Measurements from ENCODE around the gene MPI.
A peak's percentile ranks its signal among the peaks of the same experiment; 100 is the strongest.
"Not testable (repeated sequence)": the region's sequence is repeated elsewhere in the genome, so short reads cannot be mapped to it uniquely, and the experiment has no call there.

Gene MPI

DNA sequence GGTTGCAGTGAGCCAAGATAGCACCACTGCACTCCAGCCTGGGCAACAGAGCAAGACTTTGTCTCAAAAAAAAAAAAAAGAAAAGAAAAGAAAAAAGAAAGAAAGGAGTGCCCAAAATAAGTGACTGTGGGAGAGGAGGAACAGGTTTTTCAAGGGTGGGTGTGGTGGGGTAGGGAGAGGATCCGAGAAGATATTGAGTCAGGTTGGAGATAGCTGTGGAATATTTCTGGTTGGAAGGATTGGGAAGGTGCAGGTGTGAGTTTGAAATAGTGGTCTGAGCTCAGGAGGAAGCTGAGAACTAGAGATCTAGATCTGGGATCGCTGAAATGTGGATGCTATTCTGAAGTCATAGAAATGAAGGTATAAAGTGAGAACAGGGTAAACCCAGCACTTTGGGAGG, 24.5 kb upstream of the MPI start:
- DNase-seq, result no peak

GRCh38 chr15:74866090-74866489, 23.8 kb upstream of the MPI start:
- no peak for DNase-seq

DNA sequence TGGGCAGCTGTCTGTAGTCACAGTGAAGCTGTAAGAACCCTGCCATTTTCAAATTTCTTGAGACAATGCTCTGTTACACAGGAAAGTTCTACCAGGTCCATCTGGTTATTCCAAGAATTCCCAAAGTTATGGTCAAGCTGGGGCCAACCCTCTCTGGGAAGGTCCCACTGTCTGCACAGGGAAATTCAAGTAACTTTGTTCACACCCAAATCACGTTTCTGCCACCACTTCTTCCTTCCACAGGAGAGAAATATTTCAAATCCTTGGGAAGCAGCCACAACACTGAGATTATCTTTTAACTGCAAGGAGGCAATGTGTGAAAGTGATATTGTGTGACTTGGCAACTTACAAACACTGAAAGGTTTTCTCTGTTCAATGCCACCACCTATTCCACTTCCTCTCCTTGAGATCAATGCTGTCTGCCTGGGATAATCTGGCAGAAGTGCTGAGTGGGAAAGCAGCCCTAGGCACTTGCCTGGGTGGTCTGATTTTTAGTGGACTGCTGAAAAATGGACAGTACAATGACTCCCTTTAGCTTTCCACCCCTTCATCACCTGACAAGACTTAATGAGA, 22.3 kb upstream of the MPI start:
- DNase-seq, result no peak

- no peak for DNase-seq
Measured at GRCh38 chr15:74868059-74868458, 21.8 kb upstream of the MPI start.

GRCh38 chr15:74869372-74869725, 20.5 kb upstream of the MPI start:
- no peak for DNase-seq

DNA sequence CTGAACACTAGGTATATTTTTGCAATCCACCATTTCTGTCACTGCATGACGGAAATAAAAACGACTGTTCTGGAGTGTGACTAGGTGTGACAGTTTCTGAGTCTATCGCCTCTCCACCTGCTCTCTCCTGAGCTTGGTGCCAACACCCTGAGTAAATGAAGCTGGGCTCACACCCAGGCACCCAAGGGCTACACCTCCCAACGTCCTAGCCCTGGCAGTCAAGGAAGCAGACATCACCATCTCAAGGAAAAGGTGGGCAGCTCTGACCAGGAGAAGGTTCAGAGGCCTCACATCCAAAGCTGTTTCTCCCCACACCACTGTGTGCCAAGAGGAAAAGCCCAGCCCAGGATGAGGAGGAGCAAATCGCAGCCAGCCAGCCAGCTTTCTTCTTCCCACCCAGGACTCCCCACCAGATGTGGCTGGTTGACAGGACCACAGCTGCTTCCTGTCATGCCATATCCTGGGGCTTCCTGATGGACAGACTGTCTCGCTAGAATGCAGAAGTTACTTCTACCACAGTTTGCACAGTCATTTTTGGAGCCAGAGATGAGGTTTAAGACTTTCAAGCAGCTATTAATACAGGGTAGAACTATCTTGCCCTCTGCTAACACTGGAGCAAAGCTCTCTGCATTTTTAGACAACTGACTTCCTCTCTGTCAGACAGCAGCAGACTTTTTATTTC, 20.0 kb upstream of the MPI start:
- DNase-seq, result peak; percentile 59

DNA sequence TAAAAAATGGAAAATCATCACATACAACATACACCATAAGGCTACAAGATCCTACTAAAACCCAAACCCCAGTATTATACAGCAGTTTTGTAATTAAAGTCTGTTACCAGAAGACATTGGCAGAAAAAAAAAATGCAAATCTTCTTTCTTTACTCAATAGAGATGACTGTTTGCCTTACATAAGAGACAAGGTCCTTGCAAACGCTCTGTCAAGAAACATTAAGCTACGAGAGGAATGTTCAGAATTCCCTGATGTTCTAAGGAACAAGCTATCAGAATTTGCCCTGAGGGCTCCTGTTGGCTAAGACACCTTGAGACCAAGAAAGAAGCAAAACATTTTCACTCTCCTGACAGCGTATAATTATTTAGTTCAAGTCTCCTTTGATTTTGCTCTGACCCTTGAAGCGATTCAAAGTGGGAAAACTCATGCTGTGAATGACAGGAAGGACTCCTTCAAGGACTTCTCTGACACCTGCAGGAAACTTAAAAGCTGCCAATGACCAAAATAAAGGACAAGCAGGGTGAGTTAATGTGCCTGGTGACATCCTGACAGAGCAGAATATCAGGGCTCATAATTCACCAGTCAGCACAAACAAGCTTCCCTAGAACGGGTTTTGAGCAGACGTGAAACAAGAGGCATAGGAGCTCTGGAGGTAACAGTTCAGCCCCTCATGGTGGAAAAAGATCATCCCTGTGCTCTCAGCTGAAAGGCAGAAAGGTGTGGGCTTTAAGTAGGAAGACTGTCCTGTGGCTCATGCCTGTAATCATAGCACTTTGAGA, 19.2 kb upstream of the MPI start:
- no peak for DNase-seq

DNA sequence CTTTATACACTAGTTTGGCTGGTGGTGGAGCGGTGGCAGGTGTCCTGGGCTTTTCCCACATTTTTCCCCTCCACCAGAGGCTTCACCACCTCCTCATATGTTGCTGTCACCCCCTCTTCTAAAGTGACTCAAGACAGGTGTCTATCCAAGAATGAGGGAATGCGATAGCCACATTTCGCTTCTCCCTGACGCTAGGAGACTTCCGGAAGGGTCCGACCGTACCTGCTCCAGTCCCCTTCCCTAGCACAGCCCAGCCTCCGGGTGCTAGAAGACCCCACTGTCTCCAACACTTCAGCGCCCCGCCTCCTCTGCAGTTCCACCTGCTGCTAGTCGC, 17.2 kb upstream of the MPI start:
- DNase-seq, result no peak

DNA sequence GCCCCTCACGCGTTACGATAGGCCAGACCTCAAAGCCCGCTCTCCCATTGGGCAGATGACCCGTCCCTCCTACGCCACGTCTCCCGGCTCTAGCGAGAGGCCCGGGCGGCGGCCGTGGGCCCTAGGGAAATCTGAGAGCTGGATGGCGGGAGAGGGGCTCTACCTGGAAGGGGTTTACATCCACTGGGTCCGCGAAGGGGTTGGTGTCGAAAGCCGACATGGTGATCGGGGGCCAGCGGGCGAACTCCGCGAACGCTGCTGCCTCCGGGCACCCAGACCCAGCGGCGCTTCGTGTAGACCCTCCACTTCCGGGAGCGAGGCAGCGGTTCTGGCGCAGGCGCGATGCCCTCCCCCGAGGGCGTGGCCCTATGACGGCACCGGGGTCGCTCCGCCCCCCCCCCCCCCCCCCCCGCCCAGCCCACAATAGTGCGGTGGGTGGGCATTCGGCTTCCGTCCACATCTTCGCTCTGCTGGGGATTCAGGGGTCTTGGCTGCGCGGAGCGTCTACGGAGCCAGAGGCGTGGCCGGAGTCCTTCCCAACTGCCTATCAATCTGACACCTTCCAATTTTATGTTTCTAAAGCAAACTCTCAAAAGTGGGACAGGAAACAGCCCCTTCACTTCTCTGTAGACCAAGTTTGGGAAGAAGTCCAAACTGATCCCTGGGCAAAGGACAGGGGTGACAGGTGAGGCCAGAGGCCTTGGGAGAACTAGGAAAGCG, 16.6 kb upstream of the MPI start, which contains the start of gene SCAMP2:
Gene SCAMP2 (minus strand): TSS at position 330 of the 720 bp plus-strand sequence. CDS start 110 bp downstream, at position 220.
- DNase-seq, result peak; percentile 92

DNA sequence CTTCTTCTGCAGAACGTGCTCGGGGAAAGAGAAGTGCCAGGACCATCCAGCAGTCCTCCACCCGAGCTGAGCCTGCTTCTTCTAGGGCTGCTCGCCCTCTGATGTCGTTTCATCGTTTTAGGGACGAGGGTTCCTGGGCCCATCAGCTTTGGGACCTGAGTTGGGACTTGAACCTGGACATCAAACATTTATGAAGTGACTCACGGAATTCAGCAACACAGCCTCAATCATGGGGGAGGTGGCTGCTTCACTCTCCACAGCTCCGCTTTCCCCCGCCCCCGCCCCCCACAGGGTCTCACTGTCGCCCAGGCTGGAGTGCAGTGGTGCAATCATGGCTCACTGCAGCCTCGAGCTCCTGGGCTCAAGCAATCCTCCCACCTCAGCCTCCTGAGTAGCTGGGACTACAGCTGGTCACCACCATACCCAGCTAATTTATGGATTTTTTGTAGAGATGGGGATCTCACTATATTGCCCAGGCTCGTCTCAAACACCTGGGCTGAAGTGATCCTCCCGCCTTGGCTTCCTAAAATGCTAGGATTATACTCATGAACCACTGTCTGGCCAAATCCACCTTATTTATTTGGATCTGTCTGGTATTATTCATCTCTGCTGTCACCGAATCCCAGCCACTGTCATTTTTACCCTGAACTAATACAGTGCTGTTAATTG, 16.0 kb upstream of the MPI start:
- peak; percentile 51 for DNase-seq

- DNase-seq, result no peak
Measured at GRCh38 chr15:74878273-74878672, 11.6 kb upstream of the MPI start.

DNA sequence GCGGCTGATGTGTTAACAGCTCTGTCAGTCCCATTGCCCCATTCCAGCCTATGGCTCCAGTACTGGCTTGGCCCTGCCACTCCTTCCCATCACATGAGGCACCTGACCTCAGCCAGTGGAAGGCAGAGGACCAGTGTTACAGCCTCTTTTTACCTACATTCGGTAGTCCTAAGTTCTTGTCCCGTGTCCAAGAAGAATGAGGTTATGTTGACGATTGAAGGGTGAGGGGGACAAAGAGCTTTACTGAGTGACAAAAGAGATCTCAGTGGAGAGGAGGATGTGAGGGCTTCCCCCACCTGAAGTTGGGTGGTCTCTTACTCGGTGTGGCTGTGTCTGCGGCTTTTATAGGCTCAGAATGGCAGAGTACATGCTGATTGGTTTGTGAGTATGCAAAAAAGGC, 7.3 kb upstream of the MPI start:
- DNase-seq, result no peak

DNA sequence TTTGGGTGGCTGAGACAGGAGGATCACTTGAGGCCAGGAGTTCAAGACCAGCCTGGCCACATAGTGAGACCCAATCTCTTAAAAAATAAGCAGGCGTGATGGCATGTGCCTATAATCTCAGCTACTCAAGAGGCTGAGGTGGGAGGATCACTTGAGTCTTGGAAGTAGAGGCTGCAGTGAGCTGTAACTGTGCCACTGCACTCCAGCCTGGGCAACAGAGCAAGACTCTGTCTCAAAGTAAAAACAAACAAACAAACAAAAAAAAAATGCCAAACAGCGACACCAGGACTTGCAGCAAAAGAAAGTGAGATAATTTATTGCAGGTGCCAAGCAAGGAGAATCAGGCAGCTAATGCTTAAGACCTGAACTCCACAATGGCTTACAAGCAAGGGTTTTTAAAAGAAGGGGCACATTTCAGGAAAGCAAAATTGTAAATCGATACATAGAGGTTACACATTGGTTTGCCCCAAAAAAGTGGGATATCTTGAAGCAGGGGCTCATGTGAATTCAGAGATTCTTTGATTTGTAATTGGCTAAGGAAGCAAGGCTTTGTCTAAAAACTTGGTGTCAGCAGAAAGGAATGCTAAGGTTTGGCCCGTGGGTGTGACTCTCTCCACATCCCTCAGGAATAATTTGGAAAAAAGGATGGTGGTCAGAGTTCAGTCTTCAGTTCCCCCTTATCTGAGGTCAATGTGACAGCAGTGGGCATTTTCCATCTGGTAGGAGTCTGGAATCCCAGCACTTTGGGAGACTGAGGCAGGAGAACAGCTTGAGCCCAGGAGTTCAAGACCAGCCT, 5.2 kb upstream of the MPI start:
- no peak for DNase-seq

- no peak for DNase-seq
Measured at GRCh38 chr15:74885461-74885860, 4.4 kb upstream of the MPI start.

GRCh38 chr15:74887537-74888193, 2.2 kb upstream of the MPI start:
- DNase-seq, result not testable (repeated sequence)

DNA sequence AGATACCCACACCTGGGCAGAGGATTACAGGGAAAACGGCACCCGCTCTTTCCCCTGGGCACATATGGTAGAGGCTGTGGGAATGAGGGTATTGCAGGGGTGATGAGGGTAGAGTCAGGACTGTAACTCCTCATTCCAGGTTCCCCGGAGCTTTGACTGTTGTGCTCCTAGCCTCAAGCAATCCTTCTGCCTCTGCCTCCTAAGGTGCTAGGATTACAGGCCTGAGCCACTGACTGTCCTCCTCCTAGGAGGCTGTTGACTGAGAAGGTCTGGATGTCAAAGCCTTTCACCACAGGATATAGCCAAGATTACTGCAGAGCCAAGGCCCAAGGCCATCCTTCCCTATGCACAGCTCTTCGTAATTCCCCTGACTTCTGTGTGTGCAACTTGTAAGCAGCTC, 1.1 kb upstream of the MPI start:
- DNase-seq, result no peak

GRCh38 chr15:74889390-74889882, 406 bp upstream of the MPI start:
- no peak for DNase-seq

DNA sequence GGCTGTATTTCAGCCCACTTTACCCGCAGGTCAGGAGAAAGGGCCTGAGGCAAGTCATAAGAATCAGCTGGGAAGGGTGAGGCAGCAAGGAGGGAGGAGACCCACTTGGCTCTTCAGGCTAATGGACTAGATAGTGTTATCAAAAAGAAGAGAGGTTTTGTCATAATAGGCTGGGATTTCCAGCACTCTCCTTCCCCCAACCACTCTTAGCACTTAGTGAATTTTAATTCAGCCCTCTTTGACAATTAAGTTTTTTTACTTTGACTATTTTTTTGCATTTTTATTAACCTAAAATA, 771 bp downstream of the MPI start:
- no peak for DNase-seq

DNA sequence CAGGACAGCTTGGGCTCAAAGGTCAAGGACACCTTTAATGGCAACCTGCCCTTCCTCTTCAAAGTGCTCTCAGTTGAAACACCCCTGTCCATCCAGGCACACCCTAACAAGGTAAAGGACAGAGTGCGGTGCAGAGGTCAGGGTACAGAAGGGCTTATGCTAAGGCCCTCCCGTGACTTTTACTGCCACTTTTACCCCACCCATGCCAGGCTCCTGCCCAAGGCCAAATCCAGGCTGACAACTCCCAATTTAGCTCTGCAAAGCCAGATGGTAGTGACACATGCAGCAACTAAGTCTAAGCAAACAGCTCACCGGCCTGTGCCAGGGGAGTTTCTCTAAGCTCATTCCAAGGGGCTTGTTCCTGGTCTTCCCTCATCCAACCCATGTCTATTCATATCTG, 1.6 kb downstream of the MPI start:
- no peak for DNase-seq

GRCh38 chr15:74892313-74892712, 2.5 kb downstream of the MPI start:
- no peak for DNase-seq

DNA sequence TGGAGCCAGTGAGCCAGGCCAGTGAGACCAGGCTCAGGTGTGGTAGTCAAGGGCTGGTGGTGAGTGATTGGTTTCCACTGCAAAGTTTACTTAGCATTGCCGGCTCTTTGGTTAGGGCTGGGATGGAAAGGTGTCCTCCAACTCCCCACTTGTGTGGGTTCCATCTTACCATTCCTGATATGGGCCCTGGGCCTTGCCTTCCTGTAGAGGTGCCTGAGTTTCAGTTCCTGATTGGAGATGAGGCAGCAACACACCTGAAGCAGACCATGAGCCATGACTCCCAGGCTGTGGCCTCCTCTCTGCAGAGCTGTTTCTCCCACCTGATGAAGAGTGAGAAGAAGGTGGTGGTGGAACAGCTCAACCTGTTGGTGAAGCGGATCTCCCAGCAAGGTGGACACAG, 3.1 kb downstream of the MPI start:
- no peak for DNase-seq

DNA sequence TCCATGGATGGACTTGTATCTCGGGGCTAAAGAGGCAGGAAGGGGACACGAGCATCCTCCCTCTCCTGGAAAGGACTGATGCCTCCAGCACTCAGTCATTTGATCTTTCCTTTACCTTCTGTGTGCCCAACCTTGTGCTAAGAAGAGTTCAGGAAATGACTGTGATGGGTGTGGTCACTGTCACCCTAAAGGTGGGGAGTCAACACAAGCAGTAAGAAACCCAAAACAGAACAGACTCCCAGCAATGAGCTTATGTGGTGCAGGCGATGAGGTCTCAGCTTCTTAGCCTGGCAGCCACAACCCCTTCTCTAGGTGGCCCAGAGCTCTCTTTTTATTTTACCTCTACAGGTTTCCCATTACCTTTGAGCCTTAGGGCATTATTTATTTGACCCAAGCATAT, 3.8 kb downstream of the MPI start:
- DNase-seq, result no peak
